KOPT-K1 (cell line): ENCODE measurements around the gene SORBS2.

ENCODE experiments used
- H3K27ac ChIP-seq: fragments of 200-600 bp; sonication (generic); 2 replicates; pipeline ENCODE4 v1.5.1; 2016; ENCODE audit warnings: antibody characterized with exemption, mild to moderate bottlenecking, low read depth, low read length; ENCODE audit not compliant: poor library complexity, severe bottlenecking
- H3K36me3 ChIP-seq: fragments of 200-600 bp; sonication (generic); 2 replicates; pipeline ENCODE4 v1.5.1; 2017; ENCODE audit warnings: antibody characterized with exemption, mild to moderate bottlenecking, low read length, moderate library complexity; ENCODE audit not compliant: insufficient read depth
- H3K9me3 ChIP-seq: fragments of 200-600 bp; sonication (generic); 2 replicates; pipeline ENCODE4 v1.5.1; 2017; ENCODE audit warnings: antibody characterized with exemption, low read length, mild to moderate bottlenecking; ENCODE audit not compliant: insufficient read depth, poor library complexity, severe bottlenecking

The SORBS2 gene

DNA sequence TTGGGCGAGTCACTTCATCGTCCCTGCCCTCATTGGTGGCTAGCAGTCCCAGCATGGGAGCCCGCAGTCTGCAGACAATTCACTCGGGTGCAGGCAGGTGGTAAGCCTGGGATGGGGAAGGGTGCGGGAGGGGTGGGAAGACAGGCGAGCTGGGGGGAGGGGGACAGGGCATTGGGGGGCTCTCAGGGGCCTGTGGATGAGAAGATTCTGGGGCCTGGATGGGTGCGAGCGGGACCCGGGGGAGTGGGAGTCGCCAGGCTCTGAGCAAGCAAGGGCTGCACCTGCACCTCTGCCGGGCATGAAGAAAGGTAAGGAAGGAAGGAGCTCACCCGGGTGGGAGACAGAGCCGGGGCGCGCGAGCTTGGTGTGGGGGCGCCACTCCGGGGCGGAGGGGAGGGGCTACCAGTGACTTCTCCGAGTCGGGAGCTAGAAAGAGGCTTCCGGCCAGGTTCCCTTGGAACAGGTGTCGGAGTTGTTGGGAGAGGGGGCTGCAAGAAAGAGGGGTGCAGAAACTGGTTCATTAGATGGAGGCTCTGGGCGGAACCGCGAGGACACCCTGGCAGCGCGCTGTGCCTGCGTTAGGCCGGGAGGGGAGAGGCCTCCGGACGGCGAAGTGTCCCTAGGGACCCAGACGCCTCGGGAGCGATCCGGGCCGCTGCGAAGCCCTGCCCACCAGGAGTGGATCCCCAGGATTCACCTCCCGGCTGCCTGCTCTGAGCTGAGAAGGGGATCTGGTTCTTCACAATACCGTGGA, 173.3 kb downstream of the SORBS2 start:
- H3K36me3 ChIP-seq: no peaks in the 10 kb centered on the region
- H3K27ac ChIP-seq: no peak overlapping the region
- peaks cover 7% of the 10 kb centered on the region for H3K9me3 ChIP-seq

DNA sequence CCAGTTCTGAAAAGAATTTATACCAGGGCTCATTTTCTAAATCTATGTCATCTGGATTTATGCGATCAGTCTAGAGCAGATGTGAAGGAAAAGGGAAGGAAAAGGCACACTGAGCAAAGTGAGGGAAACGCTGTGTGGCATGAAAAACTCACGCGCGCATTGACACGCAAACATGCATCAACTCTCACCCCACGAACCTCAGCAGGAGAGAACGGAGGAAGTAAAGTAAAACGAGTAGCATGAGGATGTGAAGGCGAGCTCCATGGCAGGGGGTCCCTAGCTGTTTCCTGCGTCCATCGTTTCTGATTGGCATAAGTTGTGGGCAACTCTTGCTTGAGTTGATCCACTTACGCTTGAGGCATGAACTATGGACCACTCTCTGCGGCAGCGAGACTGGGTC, 173.9 kb downstream of the SORBS2 start:
- Histone ChIP-seq H3K36me3 (no peaks in the 10 kb centered on the region), H3K9me3 (peaks cover 9% of the 10 kb centered on the region), H3K27ac (no peak overlapping the region)

- no peak overlapping the region for H3K27ac ChIP-seq
- H3K9me3 ChIP-seq: peaks cover 9% of the 10 kb centered on the region
- no peaks in the 10 kb centered on the region for H3K36me3 ChIP-seq
Observed at GRCh38 chr4:185637163-185637875, 174.7 kb downstream of the SORBS2 start.

DNA sequence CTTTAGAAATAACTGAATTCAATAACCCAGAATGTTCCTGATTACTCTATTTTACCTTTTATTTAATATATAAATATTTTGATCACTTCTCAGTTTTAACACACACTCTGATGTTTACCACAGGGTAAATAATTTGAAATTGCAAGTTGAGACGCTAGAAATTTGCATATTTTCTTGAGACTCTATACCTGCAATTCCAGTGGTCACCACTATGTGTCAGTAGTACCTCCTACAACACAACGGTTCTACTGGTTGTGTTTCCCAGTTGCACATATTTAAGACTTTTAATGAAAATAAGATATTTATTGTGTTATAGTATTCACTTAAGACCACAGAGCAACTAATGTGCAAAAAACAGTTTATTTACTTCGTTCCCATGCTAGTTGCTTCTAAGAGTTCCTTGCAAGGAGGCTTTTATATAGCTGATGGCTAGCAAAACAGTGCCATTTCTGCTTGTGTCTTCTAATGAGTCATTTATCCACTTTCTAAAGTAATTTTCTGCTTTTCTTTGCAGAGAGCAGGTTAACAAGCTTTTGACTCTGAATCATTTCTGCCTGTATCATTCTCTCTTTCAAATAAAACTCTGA, 177.8 kb downstream of the SORBS2 start:
- H3K36me3 ChIP-seq: no peaks in the 10 kb centered on the region
- H3K9me3 ChIP-seq: peaks cover 9% of the 10 kb centered on the region
- no peak overlapping the region for H3K27ac ChIP-seq

DNA sequence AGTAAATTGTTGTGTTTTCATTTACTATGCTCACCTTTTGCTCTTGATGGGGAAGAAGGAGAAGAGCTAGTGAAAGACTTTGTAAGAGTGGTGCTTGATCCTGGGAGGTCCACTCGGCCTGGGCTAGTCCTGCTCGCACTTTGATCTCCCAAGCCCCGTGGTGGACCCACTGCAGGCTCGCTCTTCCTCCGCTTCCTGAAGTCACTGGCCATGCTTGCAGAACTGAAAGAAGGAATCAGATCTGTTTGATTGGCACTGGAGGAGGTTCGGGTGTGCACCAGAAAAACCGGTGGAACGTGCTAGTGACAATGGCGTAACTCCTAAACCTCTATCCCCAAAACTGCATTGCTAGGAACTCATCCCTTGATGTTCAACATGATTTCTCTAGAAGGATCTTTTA, 185.2 kb downstream of the SORBS2 start:
- Histone ChIP-seq H3K9me3 (peaks cover 14% of the 10 kb centered on the region), H3K36me3 (no peaks in the 10 kb centered on the region), H3K27ac (no peak overlapping the region)

DNA sequence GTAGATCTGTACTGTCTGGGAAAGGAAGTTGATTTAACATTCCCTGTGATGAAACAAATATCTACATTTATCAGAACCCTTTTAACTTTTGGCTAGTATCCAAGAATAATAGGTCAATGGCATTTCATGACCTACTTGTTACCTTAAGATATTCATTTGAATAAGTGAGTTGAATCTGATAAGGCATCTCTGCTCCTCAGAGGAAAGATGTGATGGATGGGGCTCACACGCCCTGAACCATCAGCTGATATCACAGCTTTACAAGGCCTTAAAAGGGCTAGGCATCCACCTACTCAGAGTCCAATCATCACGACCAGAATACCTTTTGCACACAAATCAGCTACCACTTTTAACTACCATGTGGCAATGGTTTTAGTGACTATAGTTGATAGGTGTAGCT, 186.5 kb downstream of the SORBS2 start:
- no peak overlapping the region for H3K27ac ChIP-seq
- no peaks in the 10 kb centered on the region for H3K36me3 ChIP-seq
- H3K9me3 ChIP-seq: peaks cover 14% of the 10 kb centered on the region

- H3K27ac ChIP-seq: no peak overlapping the region
- peaks cover 14% of the 10 kb centered on the region for H3K9me3 ChIP-seq
- no peaks in the 10 kb centered on the region for H3K36me3 ChIP-seq
Observed at GRCh38 chr4:185624259-185624589, 187.8 kb downstream of the SORBS2 start.

GRCh38 chr4:185623444-185624258, 188.3 kb downstream of the SORBS2 start:
- H3K9me3 ChIP-seq: peaks cover 14% of the 10 kb centered on the region
- H3K36me3 ChIP-seq: no peaks in the 10 kb centered on the region
- H3K27ac ChIP-seq: no peak overlapping the region

DNA sequence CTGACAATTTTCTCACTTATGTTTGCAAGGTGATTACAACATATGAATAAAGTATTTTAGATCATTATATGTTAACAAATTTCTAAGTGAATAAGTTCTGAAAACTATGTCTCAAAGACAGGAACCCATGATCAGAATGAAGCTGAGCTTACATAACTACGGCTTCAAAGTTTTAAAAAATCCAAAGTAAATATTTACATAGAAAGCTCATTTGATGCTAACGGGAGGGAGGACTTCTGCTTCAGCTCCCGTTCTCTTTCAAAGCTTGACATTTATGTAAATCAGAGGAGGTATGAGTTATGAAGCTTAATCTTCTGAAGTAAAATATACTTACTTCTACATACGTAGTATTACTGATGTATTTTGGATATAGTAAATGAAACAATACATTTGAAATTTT, 203.8 kb downstream of the SORBS2 start:
- H3K9me3 ChIP-seq: no peaks in the 10 kb centered on the region
- no peak overlapping the region for H3K27ac ChIP-seq
- no peaks in the 10 kb centered on the region for H3K36me3 ChIP-seq

GRCh38 chr4:185602397-185602796, 209.6 kb downstream of the SORBS2 start:
- Histone ChIP-seq H3K9me3 (no peaks in the 10 kb centered on the region), H3K36me3 (no peaks in the 10 kb centered on the region), H3K27ac (no peak overlapping the region)

DNA sequence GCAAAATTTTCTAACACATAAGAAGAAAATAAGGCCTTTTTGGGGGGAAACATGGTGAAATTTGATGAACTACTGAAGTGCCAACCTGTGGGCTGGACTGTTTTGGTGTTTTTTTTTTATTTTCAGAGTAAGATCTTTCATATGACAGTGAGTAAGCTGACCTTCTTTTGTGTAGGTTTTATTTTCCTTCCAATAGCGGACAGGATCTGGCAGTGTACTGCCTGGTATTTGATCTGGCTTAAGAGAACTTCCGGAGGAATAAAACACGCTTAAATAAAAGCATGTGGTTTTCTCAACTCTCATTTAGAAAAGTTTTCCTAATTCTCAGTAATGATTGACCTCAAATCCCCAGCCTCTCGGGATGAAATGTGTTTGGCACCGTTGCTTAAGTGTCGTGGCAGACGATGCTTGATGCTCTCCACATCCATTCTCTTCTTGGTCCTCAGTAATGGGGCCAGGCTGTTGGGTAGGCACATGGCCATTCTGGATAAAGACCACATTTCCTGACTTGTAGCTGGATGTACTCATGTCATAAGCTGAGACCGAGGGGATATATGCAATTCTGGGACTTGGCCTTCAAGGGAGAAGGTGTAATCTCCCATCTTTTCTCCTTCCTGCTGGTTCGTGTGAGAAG, 211.1 kb downstream of the SORBS2 start:
- no peaks in the 10 kb centered on the region for H3K36me3 ChIP-seq
- no peaks in the 10 kb centered on the region for H3K9me3 ChIP-seq
- H3K27ac ChIP-seq: no peak overlapping the region

- Histone ChIP-seq H3K36me3 (no peaks in the 10 kb centered on the region), H3K9me3 (no peaks in the 10 kb centered on the region), H3K27ac (no peak overlapping the region)
Observed at GRCh38 chr4:185599553-185600243, 212.3 kb downstream of the SORBS2 start.

- H3K36me3 ChIP-seq: no peaks in the 10 kb centered on the region
- H3K9me3 ChIP-seq: no peaks in the 10 kb centered on the region
Observed at GRCh38 chr4:185598846-185599552, 213.0 kb downstream of the SORBS2 start.

More at GRCh38 chr4:185598846-185599552, 213.0 kb downstream of the SORBS2 start:
- H3K27ac ChIP-seq: no peak overlapping the region
